ENCODE measurements around the gene GPR83. TPM values are rescaled to one million over a fixed set of nuclear protein-coding genes. Genes with fewer than 3 reads are reported as not detected.

The GPR83 gene
- total RNA-seq = under 1 TPM in 1 of 2 experiments, not detected in 1; 0.05 TPM

GRCh38 chr11:94400839-94401772 lies at the start of gene GPR83:
TSS of gene GPR83 (minus strand) at chr11:94401419. CDS start at chr11:94401247, 172 bp downstream.

Other genes with a start within 250 kb of the GPR83 start
- gene IZUMO1R, start 96.8 kb downstream of the GPR83 start, total RNA-seq = not detected
- gene MRE11, start 92.4 kb upstream of the GPR83 start, total RNA-seq = 10 to 100 TPM; 30.2 to 30.8 TPM
- 10 to 100 TPM; 25.5 to 28.4 TPM for gene ANKRD49, start 92.6 kb upstream of the GPR83 start, total RNA-seq
- not detected for gene C11orf97, start 111.0 kb upstream of the GPR83 start, total RNA-seq
- gene FUT4, start 142.5 kb upstream of the GPR83 start, total RNA-seq = 1 to 10 TPM; 6.1 to 6.5 TPM
- gene PIWIL4, start 165.9 kb upstream of the GPR83 start, total RNA-seq = under 1 TPM; 0.70 to 0.76 TPM

All from activated naive CD4-positive, alpha-beta T cell treated with anti-CD3 and anti-CD28 coated beads, Interleukin-2, amount 10 ng/mL, durations not matched to agents 5 hours and 36 hours (primary cell).